Astrocyte (in vitro differentiated cells and primary cell): ENCODE measurements around the gene TBX21. TPM values are rescaled to one million over a fixed set of nuclear protein-coding genes. Genes with fewer than 3 reads are reported as not detected.

Experiments
- DNase-seq: peaks from one replicate; pipeline ENCODE4 v3.0.0-alpha.2; 2010; ENCODE audit warnings: low read depth
- FAIRE-seq: peaks from 2 replicates; lab custom pipeline; 2011; peaks lifted over from hg19 to GRCh38; lab: Jason Lieb, UNC
- H2AFZ ChIP-seq: 2 replicates; pipeline ENCODE4 v1.6.0; 2012; ENCODE audit warnings: low read depth, low read length, inconsistent platforms
- H3K27ac ChIP-seq: 2 replicates; pipeline ENCODE4 v1.5.1; 2011; ENCODE audit warnings: low read depth, low read length, inconsistent platforms
- H3K27me3 ChIP-seq: 2 replicates; pipeline ENCODE4 v1.6.0; 2011; ENCODE audit warnings: low read length, inconsistent platforms; ENCODE audit not compliant: insufficient read depth
- H3K36me3 ChIP-seq: 2 replicates; pipeline ENCODE4 v1.5.1; 2011; ENCODE audit warnings: low read length, inconsistent platforms; ENCODE audit not compliant: insufficient read depth
- H3K4me1 ChIP-seq: 2 replicates; pipeline ENCODE4 v1.5.1; 2011; ENCODE audit warnings: low read length, inconsistent platforms; ENCODE audit not compliant: insufficient read depth
- H3K4me2 ChIP-seq: 2 replicates; pipeline ENCODE4 v1.6.0; 2012; ENCODE audit warnings: low read length, inconsistent platforms
- H3K4me3 ChIP-seq: 2 replicates; pipeline ENCODE4 v1.5.1; 2011; ENCODE audit warnings: low read depth, mild to moderate bottlenecking, low read length, inconsistent platforms; ENCODE audit not compliant: insufficient read depth
- H3K79me2 ChIP-seq: 2 replicates; pipeline ENCODE4 v1.6.0; 2012; ENCODE audit warnings: mild to moderate bottlenecking, low read length, inconsistent platforms; ENCODE audit not compliant: insufficient read depth
- H3K9ac ChIP-seq: 2 replicates; pipeline ENCODE4 v1.6.0; 2012; ENCODE audit warnings: mild to moderate bottlenecking, low read length, inconsistent platforms
- H3K9me3 ChIP-seq: 2 replicates; pipeline ENCODE4 v1.5.1; 2012; ENCODE audit warnings: low read depth, mild to moderate bottlenecking, low read length, inconsistent platforms; ENCODE audit not compliant: insufficient read depth
- H4K20me1 ChIP-seq: 2 replicates; pipeline ENCODE4 v1.6.0; 2012; ENCODE audit warnings: low read length, inconsistent platforms; ENCODE audit not compliant: insufficient read depth
- H3K27ac Mint-ChIP-seq: one replicate; pipeline ENCODE4 v1.8.0; 2021; ENCODE audit warnings: mild to moderate bottlenecking, mixed read lengths; ENCODE audit not compliant: unreplicated experiment
- H3K27me3 Mint-ChIP-seq: one replicate; pipeline ENCODE4 v1.8.0; 2021; ENCODE audit warnings: low read depth, mixed read lengths; ENCODE audit not compliant: unreplicated experiment
- H3K36me3 Mint-ChIP-seq: one replicate; pipeline ENCODE4 v1.8.0; 2021; ENCODE audit warnings: low read depth, mixed read lengths; ENCODE audit not compliant: unreplicated experiment
- H3K4me1 Mint-ChIP-seq: one replicate; pipeline ENCODE4 v1.8.0; 2021; ENCODE audit warnings: low read depth, mixed read lengths; ENCODE audit not compliant: unreplicated experiment
- H3K4me3 Mint-ChIP-seq: one replicate; pipeline ENCODE4 v1.8.0; 2021; ENCODE audit warnings: mild to moderate bottlenecking, moderate library complexity, mixed read lengths; ENCODE audit not compliant: unreplicated experiment
- H3K9me3 Mint-ChIP-seq: one replicate; pipeline ENCODE4 v1.8.0; 2021; ENCODE audit warnings: mild to moderate bottlenecking, mixed read lengths; ENCODE audit not compliant: unreplicated experiment
- CTCF ChIP-seq: IDR thresholded peaks from 2 replicates; pipeline ENCODE4 v1.5.1; 2011; ENCODE audit warnings: low read depth, mild to moderate bottlenecking, inconsistent platforms, low read length, moderate library complexity; ENCODE audit not compliant: insufficient read depth
- EZH2 ChIP-seq: IDR thresholded peaks from 2 replicates; pipeline ENCODE4 v1.6.1; 2012; ENCODE audit warnings: mild to moderate bottlenecking, low read length, inconsistent platforms; ENCODE audit not compliant: insufficient read depth
- total RNA-seq: library from RNA; stranded (reverse); gene quantifications from 2 replicates; pipeline ENCODE4 v1.2.1, GENCODE V29; 2021

TBX21 gene
- total RNA-seq, 1 donor from 2014 or later = not detected

- no peak overlapping the region for H2AFZ ChIP-seq
- H3K27ac ChIP-seq = no peak overlapping the region
- H3K36me3 ChIP-seq = no peaks in the 10 kb centered on the region
- Mint-ChIP-seq H3K27ac (peak overlapping the region; percentile 53), H3K36me3 (peaks cover 18% of the 10 kb centered on the region), H3K27me3 (no peaks in the 10 kb centered on the region), H3K4me1 (peaks cover 14% of the 10 kb centered on the region), H3K4me3 (no peak overlapping the region), H3K9me3 (no peaks in the 10 kb centered on the region)
- H3K9me3 ChIP-seq = no peaks in the 10 kb centered on the region
- DNase-seq = no peak
- H3K4me3 ChIP-seq = no peak overlapping the region
- peaks cover 21% of the 10 kb centered on the region for H3K27me3 ChIP-seq
- peaks cover 60% of the 10 kb centered on the region for H4K20me1 ChIP-seq
- peaks cover 8% of the 10 kb centered on the region for H3K4me1 ChIP-seq
- no peak overlapping the region for H3K9ac ChIP-seq
- TF ChIP-seq EZH2 = no peak
- no peak for TF ChIP-seq CTCF
- H3K4me2 ChIP-seq = no peak overlapping the region
- no peaks in the 10 kb centered on the region for H3K79me2 ChIP-seq
- FAIRE-seq = no peak
These were observed 30.5 kb upstream of the TBX21 start for GRCh38 chr17:47702391-47702995.

GRCh38 chr17:47703191-47703591, 29.8 kb upstream of the TBX21 start:
- no peak overlapping the region for H3K27ac Mint-ChIP-seq

More at GRCh38 chr17:47703191-47703591, 29.8 kb upstream of the TBX21 start:
- Histone ChIP-seq H3K4me3 (no peak overlapping the region), H4K20me1 (peaks cover 61% of the 10 kb centered on the region), H3K36me3 (no peaks in the 10 kb centered on the region), H3K4me2 (no peak overlapping the region), H3K27me3 (peaks cover 27% of the 10 kb centered on the region), H3K79me2 (no peaks in the 10 kb centered on the region), H2AFZ (no peak overlapping the region), H3K9ac (no peak overlapping the region), H3K27ac (no peak overlapping the region), H3K4me1 (peaks cover 8% of the 10 kb centered on the region), H3K9me3 (no peaks in the 10 kb centered on the region)
- DNase-seq = no peak
- TF ChIP-seq EZH2 (no peak), CTCF (no peak)
- H3K4me3 Mint-ChIP-seq = no peak overlapping the region
- H3K36me3 Mint-ChIP-seq = peaks cover 21% of the 10 kb centered on the region
- peaks cover 15% of the 10 kb centered on the region for H3K4me1 Mint-ChIP-seq
- FAIRE-seq = no peak
- no peaks in the 10 kb centered on the region for H3K9me3 Mint-ChIP-seq
- no peaks in the 10 kb centered on the region for H3K27me3 Mint-ChIP-seq
